Renal cortex interstitium (tissue), 11 donors: Measurements from ENCODE around the gene ENHO. TPM values are rescaled to one million over a fixed set of nuclear protein-coding genes. Genes with fewer than 3 reads are reported as not detected.
"Not testable (repeated sequence)": the region's sequence is repeated elsewhere in the genome, so short reads cannot be mapped to it uniquely, and the experiment has no call there.

Experiments
- DNase-seq, 11 donors: peaks; one replicate each; pipeline ENCODE4 v3.0.0-alpha.2; 2013; ENCODE audit warnings: low read depth in 9 of 11, low spot score in 4 of 11; ENCODE audit errors: extremely low read depth in 1 of 11
- polyA plus RNA-seq, 3 donors: library from polyadenylated mRNA; unstranded; fragments of 120-200 nt; gene quantifications; one replicate each; pipeline ENCODE4 v1.2.1, GENCODE V29; 2013; ENCODE audit not compliant: insufficient read length in 3 of 3

ENHO gene
- polyA plus RNA-seq, 3 donors = 1.4 to 1.9 (median 1.7) TPM

GRCh38 chr9:34496149-34496712 is 26.6 kb downstream of the ENHO start:
- no peak for DNase-seq

GRCh38 chr9:34493972-34494535 is 28.7 kb downstream of the ENHO start:
- DNase-seq = peak in 9 of 11 donors; percentile 39 to 68 (median 60)

GRCh38 chr9:34492051-34492450 is 30.7 kb downstream of the ENHO start:
- no peak for DNase-seq

GRCh38 chr9:34491596-34491995 is 31.2 kb downstream of the ENHO start:
- no peak for DNase-seq

GRCh38 chr9:34490760-34491159 is 32.0 kb downstream of the ENHO start:
- no peak for DNase-seq

- DNase-seq = no peak
These were observed 32.4 kb downstream of the ENHO start for GRCh38 chr9:34490360-34490759.

- no peak for DNase-seq
These were observed 36.2 kb downstream of the ENHO start for GRCh38 chr9:34486572-34486971.

- no peak for DNase-seq
These were observed 37.0 kb downstream of the ENHO start for GRCh38 chr9:34485822-34486221.

- no peak for DNase-seq
These were observed 38.1 kb downstream of the ENHO start for GRCh38 chr9:34484678-34485077.

- not testable (repeated sequence) for DNase-seq
These were observed 40.0 kb downstream of the ENHO start for GRCh38 chr9:34482746-34483145.

GRCh38 chr9:34481620-34482019 is 41.2 kb downstream of the ENHO start:
- DNase-seq = not testable (repeated sequence)

- DNase-seq = no peak
These were observed 43.3 kb downstream of the ENHO start for GRCh38 chr9:34479431-34479866.

- no peak for DNase-seq
These were observed 45.2 kb downstream of the ENHO start for GRCh38 chr9:34477541-34477940.

- DNase-seq = no peak
These were observed 47.7 kb downstream of the ENHO start for GRCh38 chr9:34475097-34475496.

Other genes starting within 250 kb of the ENHO start
- 1 to 10 TPM; 6.1 to 6.6 (median 6.4) TPM for gene KIF24, start 193.7 kb downstream of the ENHO start, polyA plus RNA-seq
- gene NUDT2, start 193.4 kb downstream of the ENHO start, polyA plus RNA-seq = 10 to 100 TPM; 26.5 to 36.2 (median 29.8) TPM
- gene MYORG, start 146.1 kb downstream of the ENHO start, polyA plus RNA-seq = 1 to 10 TPM; 8.4 to 9.9 (median 8.9) TPM
- gene FAM219A, start 64.4 kb downstream of the ENHO start, polyA plus RNA-seq = 10 to 100 TPM; 12.0 to 16.0 (median 13.1) TPM
- gene DNAI1, start 64.2 kb downstream of the ENHO start, polyA plus RNA-seq = 1 to 10 TPM; 1.4 to 4.0 (median 2.1) TPM
- 10 to 100 TPM; 29.9 to 49.5 (median 38.3) TPM for gene CNTFR, start 66.7 kb upstream of the ENHO start, polyA plus RNA-seq
- gene RPP25L, start 89.1 kb upstream of the ENHO start, polyA plus RNA-seq = 10 to 100 TPM; 22.6 to 33.6 (median 25.8) TPM
- 100 to 1,000 TPM in 1 of 3 donors, 10 to 100 TPM in 2; 91.5 to 108 (median 96.6) TPM for gene DCTN3, start 97.5 kb upstream of the ENHO start, polyA plus RNA-seq
- under 1 TPM in 1 of 3 donors, not detected in 2; 0.14 TPM for gene ARID3C, start 106.1 kb upstream of the ENHO start, polyA plus RNA-seq
- gene SIGMAR1, start 114.8 kb upstream of the ENHO start, polyA plus RNA-seq = 10 to 100 TPM; 43.9 to 55.1 (median 46.9) TPM
- gene GALT, start 123.7 kb upstream of the ENHO start, polyA plus RNA-seq = 10 to 100 TPM; 65.6 to 85.0 (median 71.2) TPM
- 10 to 100 TPM; 53.5 to 68.0 (median 63.6) TPM for gene IL11RA, start 129.2 kb upstream of the ENHO start, polyA plus RNA-seq
- under 1 TPM; 0.44 to 0.60 (median 0.59) TPM for gene CCL27, start 139.7 kb upstream of the ENHO start, polyA plus RNA-seq
- not detected for gene CCL19, start 168.3 kb upstream of the ENHO start, polyA plus RNA-seq
- gene CCL21, start 187.1 kb upstream of the ENHO start, polyA plus RNA-seq = 10 to 100 TPM in 2 of 3 donors, 1 to 10 TPM in 1; 8.4 to 33.3 (median 21.8) TPM